GM13976 (cell line): ENCODE results near the gene UBE3A.

ENCODE experiments used
- DNase-seq: peaks from one replicate; pipeline ENCODE4 v3.0.0; 2012; ENCODE audit warnings: low spot score
- in situ Hi-C: fragments of 300-500 bp; cut with MboI; formaldehyde crosslinking; loops from one replicate; pipeline ENCODE4 v1.12.0; 2022; ENCODE audit warnings: low sequenced_read_pairs, mixed read lengths, inconsistent platforms; ENCODE audit not compliant: unreplicated experiment
- TF ChIP-seq, protein P1 (sequence below): IDR thresholded peaks from 2 replicates; pipeline ENCODE4 v1.5.1; 2012; ENCODE audit warnings: borderline replicate concordance, mild to moderate bottlenecking; ENCODE audit not compliant: insufficient read depth; ENCODE audit errors: extremely low read depth, missing control alignments, control extremely low read depth

UBE3A gene

GRCh38 chr15:25433118-25433865 lies 5.5 kb downstream of the UBE3A start:
- TF ChIP-seq, protein P1, sequence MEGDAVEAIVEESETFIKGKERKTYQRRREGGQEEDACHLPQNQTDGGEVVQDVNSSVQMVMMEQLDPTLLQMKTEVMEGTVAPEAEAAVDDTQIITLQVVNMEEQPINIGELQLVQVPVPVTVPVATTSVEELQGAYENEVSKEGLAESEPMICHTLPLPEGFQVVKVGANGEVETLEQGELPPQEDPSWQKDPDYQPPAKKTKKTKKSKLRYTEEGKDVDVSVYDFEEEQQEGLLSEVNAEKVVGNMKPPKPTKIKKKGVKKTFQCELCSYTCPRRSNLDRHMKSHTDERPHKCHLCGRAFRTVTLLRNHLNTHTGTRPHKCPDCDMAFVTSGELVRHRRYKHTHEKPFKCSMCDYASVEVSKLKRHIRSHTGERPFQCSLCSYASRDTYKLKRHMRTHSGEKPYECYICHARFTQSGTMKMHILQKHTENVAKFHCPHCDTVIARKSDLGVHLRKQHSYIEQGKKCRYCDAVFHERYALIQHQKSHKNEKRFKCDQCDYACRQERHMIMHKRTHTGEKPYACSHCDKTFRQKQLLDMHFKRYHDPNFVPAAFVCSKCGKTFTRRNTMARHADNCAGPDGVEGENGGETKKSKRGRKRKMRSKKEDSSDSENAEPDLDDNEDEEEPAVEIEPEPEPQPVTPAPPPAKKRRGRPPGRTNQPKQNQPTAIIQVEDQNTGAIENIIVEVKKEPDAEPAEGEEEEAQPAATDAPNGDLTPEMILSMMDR = no peak
- in situ Hi-C loops = loop anchor here (25.0 kb wide), 1 partner anchor 471 kb away; the partner anchor contains the start of genes SNRPN and SNURF
- no peak for DNase-seq

- no peak for DNase-seq
- TF ChIP-seq, protein P1 = no peak
- in situ Hi-C loops = loop anchor here (25.0 kb wide), 1 partner anchor 470 kb away; the partner anchor contains the start of genes SNRPN and SNURF
Measured at GRCh38 chr15:25431836-25432561, 6.8 kb downstream of the UBE3A start.

DNA sequence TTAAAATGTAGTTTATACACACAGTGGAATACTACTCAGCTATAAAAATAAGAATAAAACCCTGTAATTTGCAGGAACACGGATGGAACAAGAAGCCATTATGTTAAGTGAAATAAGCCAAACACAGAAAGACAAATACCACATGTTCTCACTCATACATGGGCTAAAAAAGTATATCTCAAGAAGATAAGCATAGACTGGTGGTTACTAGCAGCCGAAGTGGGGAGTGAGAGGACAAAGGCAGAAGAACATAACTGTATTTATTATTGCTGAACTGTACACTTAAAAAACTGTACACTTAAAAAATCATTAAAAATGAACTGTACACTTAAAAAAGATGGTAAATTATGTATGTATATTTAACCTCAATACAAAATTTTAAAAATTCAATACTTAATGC lies 11.0 kb downstream of the UBE3A start:
- TF ChIP-seq, protein P1 = no peak
- in situ Hi-C loops = loop anchor here (25.0 kb wide), 1 partner anchor 466 kb away; the partner anchor contains the start of genes SNRPN and SNURF
- DNase-seq = no peak

DNA sequence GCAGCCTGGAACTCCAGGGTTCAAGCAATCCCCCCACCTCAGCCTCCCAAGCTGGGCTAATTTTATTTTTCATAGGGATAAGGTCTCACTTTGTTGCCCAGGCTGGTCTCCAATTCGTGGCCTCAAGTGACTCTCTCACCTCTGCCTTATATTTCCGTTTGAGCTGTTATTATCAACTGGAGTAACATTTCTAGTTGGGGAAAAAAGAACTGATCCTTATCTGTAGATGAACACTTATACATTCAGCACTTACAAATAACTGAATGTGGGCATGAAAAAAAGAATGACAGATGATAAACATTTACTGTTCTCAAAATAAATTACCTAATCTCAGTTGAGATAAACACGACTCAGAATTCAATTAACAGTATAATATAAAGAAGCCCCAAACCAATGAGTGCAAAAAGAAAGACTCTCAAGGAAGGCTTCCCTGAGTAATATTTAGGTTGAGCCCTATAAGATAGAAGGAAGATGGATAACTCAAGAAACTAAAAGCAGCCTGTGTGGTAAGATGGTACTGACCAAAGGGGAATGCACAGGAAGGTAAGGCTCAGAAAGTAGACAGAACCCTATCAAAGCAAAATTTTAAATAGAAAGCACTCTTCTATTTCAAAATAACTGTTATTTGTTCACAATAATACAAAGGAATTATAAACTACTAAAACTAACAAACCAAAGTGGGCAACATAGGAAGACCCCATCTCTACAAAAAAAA lies 11.8 kb downstream of the UBE3A start:
- TF ChIP-seq, protein P1 = no peak
- DNase-seq = no peak
- in situ Hi-C loops = loop anchor here (25.0 kb wide), 1 partner anchor 465 kb away; the partner anchor contains the start of genes SNRPN and SNURF

DNA sequence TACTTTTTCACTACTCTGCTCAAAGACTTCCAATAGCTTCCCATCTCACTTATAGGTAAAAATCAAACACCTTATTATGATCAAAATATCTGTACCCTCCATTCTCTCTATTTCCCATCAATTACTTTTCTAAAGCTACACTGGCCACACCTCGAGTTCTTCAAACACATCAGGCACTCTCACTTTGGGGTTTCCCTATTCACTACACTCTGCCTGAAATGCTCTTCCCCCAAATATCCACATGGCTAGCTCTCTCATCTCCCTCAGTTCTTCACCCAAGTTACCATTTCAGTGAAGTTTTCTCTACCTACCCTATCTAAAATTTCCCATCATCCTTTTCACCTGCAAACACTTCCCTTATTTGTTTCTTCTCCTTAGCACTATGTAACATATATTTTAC lies 14.8 kb downstream of the UBE3A start:
- TF ChIP-seq, protein P1 = no peak
- no peak for DNase-seq
- in situ Hi-C loops = no loop called here

- TF ChIP-seq, protein P1 = no peak
- no peak for DNase-seq
- in situ Hi-C loops = no loop called here
Measured at GRCh38 chr15:25422021-25422420, 16.8 kb downstream of the UBE3A start.
